ENCODE measurements around the gene SULT1A4.
"Not testable (repeated sequence)": the region's sequence is repeated elsewhere in the genome, so short reads cannot be mapped to it uniquely, and the experiment has no call there.

SULT1A4 gene

DNA sequence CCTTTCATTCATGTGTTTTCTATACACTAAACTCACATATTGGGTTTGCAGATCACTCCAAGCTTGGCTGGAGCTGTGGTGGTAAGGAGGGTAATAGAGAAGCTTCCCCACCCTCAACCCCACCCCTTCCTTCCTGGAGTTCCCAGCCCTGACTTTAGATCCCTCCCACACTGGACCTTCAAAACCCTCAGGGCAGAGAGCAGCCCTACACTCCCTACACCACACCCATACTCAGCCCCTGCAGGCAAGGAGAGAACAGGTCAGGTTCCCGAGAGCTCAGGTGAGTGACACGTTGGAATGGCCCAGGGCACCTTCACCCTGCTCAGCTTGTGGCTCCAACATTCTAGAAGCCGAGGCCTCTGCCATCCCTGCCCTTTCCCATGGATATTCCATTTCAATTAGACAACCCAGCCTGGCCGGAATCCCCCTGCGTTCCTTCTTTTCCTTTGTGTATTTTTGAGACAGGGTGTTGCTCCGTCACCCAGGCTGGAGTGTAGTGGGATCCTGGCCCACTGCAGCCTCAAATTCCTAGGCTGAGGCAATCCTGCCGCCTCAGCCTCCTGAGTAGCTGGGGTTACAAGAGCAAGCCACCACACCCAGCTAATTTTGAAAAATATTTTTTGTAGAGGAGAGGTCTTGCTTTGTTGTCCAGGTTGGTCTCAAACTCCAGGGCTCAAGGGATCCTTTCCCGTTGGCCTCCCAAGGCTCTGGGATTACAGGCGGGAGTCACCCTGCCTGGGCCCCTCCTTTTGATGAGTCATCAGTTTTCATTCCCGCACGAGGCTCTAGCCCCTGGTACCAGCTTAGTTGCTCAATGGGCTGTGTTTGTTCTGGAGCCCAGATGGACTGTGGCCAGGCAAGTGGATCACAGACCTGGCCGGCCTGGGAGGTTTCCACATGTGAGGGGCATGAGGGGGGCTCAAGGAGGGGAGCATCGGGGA, at the start of gene SULT1A4:
TSS of gene SULT1A4 (plus strand) at position 208 of the 941 bp plus-strand sequence. CDS start 1,473 bp downstream, outside the sequence.
- H3K27ac Mint-ChIP-seq = not testable (repeated sequence)

GRCh38 chr16:29423587-29423986, 36.1 kb upstream of the SULT1A4 start:
- not testable (repeated sequence) for H3K36me3 Mint-ChIP-seq (ENCODE audit: low read depth); H3K4me3 Mint-ChIP-seq; H3K27ac Mint-ChIP-seq; H3K27me3 Mint-ChIP-seq; H3K4me1 Mint-ChIP-seq (ENCODE audit: low read depth); H3K9me3 Mint-ChIP-seq

More for the DNA sequence above, at the start of gene SULT1A4:
- not testable (repeated sequence) for H3K27me3 Mint-ChIP-seq; H3K36me3 Mint-ChIP-seq (ENCODE audit: low read depth); H3K9me3 Mint-ChIP-seq; H3K4me3 Mint-ChIP-seq; H3K4me1 Mint-ChIP-seq (ENCODE audit: low read depth)

DNA sequence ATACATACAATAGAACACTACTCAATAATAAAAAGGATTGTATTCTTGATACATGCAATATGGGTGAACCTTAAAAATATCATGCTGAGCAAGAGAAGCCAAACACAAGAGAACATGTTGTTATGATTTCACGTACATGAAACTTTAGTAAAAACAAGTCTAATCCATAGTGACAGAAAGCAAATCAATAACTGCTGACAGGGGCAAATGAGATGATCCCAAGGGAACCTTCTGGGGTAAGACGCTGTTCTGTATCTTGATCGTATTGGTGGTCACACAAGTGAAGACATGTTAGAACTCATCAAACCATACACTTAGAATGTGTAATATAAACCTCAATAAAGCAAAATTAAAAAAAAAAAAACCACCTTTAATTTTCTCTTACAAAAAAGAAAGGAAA, 34.3 kb upstream of the SULT1A4 start:
- H3K27ac Mint-ChIP-seq; H3K4me3 Mint-ChIP-seq; H3K27me3 Mint-ChIP-seq; H3K9me3 Mint-ChIP-seq; H3K36me3 Mint-ChIP-seq (ENCODE audit: low read depth); H3K4me1 Mint-ChIP-seq (ENCODE audit: low read depth): not testable (repeated sequence)

DNA sequence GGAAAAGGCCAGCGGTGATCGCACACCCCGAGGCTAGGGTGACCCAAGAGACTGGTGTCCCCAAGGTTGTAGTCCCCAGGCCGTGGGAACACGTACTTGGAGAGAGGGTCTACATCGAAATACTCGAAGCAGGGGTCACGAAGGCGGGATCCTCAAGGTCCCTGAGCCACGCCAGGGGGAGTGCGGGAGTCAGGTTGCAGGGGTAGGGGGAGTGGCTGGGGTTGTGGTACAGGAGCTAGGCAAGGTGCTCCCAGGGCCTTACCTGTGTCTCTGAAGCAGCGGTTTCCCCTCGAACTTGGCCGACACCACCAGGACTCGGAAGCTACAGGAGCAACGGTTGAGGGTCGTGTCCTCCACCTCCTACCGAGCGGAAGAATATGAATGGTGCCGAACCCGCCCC, 6.0 kb upstream of the SULT1A4 start:
- not testable (repeated sequence) for H3K4me3 Mint-ChIP-seq; H3K9me3 Mint-ChIP-seq; H3K4me1 Mint-ChIP-seq (ENCODE audit: low read depth); H3K36me3 Mint-ChIP-seq (ENCODE audit: low read depth); H3K27me3 Mint-ChIP-seq; H3K27ac Mint-ChIP-seq

- H3K4me3 Mint-ChIP-seq; H3K27ac Mint-ChIP-seq; H3K9me3 Mint-ChIP-seq; H3K27me3 Mint-ChIP-seq; H3K36me3 Mint-ChIP-seq (ENCODE audit: low read depth); H3K4me1 Mint-ChIP-seq (ENCODE audit: low read depth): not testable (repeated sequence)
These were observed 5.4 kb upstream of the SULT1A4 start, which contains the start of the genes BOLA2 and SLX1B for GRCh38 chr16:29454269-29454668. BOLA2 (minus strand) TSS chr16:29454351; CDS start chr16:29454253, 98 bp downstream. SLX1B (plus strand) TSS chr16:29454533.

DNA sequence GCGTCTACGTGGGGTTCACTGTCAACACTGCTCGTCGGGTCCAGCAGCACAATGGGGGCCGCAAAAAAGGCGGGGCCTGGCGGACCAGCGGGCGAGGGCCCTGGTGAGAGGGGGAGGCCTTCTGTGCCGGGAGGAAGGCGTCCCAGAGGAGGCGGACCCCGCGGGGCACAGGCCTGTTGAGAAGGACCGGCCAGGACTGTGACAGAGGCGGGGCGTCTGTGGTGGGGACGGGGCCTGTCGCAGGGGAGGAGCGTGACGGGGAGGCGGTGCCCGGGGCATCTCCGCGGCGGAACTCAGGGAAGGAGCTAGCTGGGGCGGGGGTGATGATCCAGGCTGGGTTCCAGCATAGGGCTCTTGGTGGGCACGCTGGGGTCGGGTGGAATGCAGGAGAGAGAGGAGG, 4.9 kb upstream of the SULT1A4 start:
- H3K27ac Mint-ChIP-seq = not testable (repeated sequence)

GRCh38 chr16:29457660-29458059, 2.1 kb upstream of the SULT1A4 start:
- not testable (repeated sequence) for H3K4me1 Mint-ChIP-seq (ENCODE audit: low read depth); H3K27ac Mint-ChIP-seq; H3K4me3 Mint-ChIP-seq; H3K27me3 Mint-ChIP-seq; H3K9me3 Mint-ChIP-seq; H3K36me3 Mint-ChIP-seq (ENCODE audit: low read depth)

More for the DNA sequence above, 4.9 kb upstream of the SULT1A4 start:
- H3K36me3 Mint-ChIP-seq (ENCODE audit: low read depth); H3K4me3 Mint-ChIP-seq; H3K4me1 Mint-ChIP-seq (ENCODE audit: low read depth); H3K27me3 Mint-ChIP-seq; H3K9me3 Mint-ChIP-seq: not testable (repeated sequence)

DNA sequence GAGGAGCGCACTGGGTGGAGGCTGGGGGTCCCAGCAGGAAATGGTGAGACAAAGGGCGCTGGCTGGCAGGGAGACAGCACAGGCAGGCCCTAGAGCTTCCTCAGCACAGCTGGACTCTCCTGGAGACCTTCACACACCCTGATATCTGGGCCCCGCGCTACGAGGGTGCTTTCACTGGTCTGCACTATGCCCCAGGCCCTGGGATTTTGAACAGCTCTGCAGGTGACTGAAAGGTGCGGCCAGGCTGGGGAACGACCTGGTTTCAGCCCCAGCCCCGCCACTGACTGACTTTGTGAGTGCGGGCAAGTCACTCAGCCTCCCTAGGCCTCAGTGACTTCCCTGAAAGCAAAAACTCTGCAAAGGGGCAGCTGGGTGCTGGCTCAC, 926 bp downstream of the SULT1A4 start:
- H3K4me3 Mint-ChIP-seq; H3K9me3 Mint-ChIP-seq; H3K4me1 Mint-ChIP-seq (ENCODE audit: low read depth); H3K27ac Mint-ChIP-seq; H3K36me3 Mint-ChIP-seq (ENCODE audit: low read depth); H3K27me3 Mint-ChIP-seq: not testable (repeated sequence)

DNA sequence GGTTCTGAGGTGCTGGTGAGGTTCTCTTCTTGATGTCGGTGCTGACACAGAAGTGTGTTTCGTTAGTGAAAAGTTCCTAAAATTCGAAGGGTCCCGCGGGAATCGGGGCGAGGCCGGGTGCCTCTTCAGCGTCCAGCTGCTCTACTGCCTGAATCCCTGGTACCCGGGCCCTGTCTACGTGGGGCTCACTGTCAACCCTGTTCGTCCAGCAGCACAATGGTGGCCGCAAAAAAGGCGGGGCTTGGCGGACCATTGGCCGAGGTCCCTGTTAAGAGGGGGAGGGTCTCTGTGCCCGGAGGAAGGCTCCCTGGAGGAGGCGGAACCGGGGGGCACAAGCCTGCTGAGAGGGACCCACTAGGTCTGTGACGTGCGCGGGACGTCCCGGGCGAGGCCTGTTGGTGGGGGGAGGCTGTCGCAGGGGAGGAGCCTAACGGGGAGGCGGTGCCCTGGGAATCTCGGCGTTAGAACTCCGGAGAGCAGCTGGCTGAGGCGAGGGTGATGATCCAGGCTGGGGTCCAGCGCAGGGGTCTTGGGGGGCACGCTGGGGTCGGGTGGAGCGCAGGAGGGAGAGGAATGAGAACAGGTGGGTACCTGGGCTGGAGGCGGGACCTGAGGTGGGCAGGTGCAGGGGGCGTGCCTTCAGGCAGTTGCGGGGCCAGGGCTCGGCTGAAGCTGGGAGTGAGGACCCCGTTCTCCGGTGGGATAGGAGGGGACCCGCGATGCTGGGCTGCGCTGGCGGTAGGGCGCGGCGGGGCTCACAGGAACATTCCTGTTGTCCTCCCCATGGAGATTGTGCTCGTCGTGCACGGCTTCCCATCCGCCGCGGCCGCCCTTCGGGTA, 6.5 kb downstream of the SULT1A4 start:
- H3K27ac Mint-ChIP-seq; H3K4me3 Mint-ChIP-seq; H3K27me3 Mint-ChIP-seq; H3K36me3 Mint-ChIP-seq (ENCODE audit: low read depth); H3K9me3 Mint-ChIP-seq; H3K4me1 Mint-ChIP-seq (ENCODE audit: low read depth): not testable (repeated sequence)

GRCh38 chr16:29466904-29467303, 7.2 kb downstream of the SULT1A4 start:
- H3K9me3 Mint-ChIP-seq; H3K4me3 Mint-ChIP-seq; H3K27ac Mint-ChIP-seq; H3K36me3 Mint-ChIP-seq (ENCODE audit: low read depth); H3K27me3 Mint-ChIP-seq; H3K4me1 Mint-ChIP-seq (ENCODE audit: low read depth): not testable (repeated sequence)

DNA sequence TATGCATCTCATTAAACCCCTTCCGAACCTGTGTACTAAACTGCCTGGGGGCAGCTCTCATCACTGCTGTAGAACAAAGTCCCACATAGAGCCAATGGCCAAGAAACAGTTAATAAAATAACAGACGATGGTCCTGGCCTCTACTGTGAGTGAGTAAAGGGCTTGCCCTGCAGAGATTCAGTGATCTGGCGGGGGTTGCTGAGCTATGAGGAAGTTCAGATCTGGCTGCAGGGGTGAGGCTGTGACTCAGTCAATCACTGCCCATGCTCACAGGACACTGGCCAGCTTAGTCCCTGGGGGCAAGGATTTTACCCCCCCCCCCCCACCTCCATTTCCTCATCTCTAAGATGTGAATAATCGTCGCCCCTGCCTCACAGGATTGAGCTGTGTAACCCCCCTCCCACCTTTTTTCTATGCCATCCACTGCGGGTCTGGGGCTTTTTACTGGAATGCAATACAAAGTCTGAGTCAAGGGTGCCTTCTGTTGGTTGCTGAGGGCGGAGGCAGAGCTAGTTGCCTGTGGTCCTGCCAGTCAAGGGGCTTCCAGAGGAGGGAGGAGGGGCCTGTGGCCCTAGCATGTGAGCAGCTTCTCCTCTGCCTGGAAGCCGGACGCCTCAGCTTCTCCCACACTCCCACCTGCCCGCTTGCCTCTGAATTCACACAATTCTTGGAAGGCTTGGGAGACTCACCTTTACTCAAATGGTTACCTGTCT, 8.1 kb downstream of the SULT1A4 start:
- not testable (repeated sequence) for H3K4me3 Mint-ChIP-seq; H3K9me3 Mint-ChIP-seq; H3K27ac Mint-ChIP-seq; H3K4me1 Mint-ChIP-seq (ENCODE audit: low read depth); H3K36me3 Mint-ChIP-seq (ENCODE audit: low read depth); H3K27me3 Mint-ChIP-seq

DNA sequence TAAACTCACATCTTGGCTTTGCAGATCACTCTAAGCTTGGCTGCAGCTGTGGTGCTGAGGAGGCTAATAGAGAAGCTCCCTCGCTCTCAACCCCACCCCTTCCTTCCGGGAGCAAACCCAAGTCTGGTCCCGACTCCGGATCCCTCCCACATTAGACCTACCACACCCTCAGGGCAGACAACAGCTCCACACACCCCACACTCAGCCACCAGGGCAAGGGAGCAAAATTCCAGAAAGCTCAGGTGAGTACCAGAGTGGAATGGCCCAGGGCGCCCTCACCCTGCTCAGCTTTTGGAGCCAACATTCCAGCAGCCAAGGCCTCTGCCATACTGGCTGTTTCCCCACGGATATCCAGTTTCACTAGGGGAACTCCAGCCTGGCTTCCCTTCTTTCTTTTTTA, 9.9 kb downstream of the SULT1A4 start:
- not testable (repeated sequence) for H3K4me1 Mint-ChIP-seq (ENCODE audit: low read depth); H3K4me3 Mint-ChIP-seq; H3K27ac Mint-ChIP-seq; H3K36me3 Mint-ChIP-seq (ENCODE audit: low read depth); H3K9me3 Mint-ChIP-seq; H3K27me3 Mint-ChIP-seq

- H3K36me3 Mint-ChIP-seq (ENCODE audit: low read depth); H3K27me3 Mint-ChIP-seq; H3K9me3 Mint-ChIP-seq; H3K4me3 Mint-ChIP-seq; H3K4me1 Mint-ChIP-seq (ENCODE audit: low read depth); H3K27ac Mint-ChIP-seq: not testable (repeated sequence)
These were observed 12.4 kb downstream of the SULT1A4 start for GRCh38 chr16:29472065-29472464.

DNA sequence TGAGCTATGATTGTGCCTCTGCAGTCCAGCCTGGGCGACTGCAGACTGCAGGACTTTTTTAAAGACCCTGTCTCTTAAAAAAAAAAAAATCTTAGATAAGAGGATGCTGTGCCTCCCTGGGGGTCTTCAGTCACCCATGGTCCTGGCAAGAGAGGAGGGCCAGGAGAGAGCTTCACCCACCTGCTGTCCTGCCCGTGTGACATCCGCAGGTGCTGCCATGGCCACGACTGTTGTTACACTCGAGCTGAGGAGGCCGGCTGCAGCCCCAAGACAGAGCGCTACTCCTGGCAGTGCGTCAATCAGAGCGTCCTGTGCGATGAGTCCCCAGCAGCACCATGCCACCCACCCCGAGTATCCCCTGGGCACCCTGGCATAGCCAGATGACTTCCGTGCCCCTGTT, 22.6 kb downstream of the SULT1A4 start:
- not testable (repeated sequence) for H3K36me3 Mint-ChIP-seq (ENCODE audit: low read depth); H3K9me3 Mint-ChIP-seq; H3K4me3 Mint-ChIP-seq; H3K27ac Mint-ChIP-seq; H3K4me1 Mint-ChIP-seq (ENCODE audit: low read depth); H3K27me3 Mint-ChIP-seq

DNA sequence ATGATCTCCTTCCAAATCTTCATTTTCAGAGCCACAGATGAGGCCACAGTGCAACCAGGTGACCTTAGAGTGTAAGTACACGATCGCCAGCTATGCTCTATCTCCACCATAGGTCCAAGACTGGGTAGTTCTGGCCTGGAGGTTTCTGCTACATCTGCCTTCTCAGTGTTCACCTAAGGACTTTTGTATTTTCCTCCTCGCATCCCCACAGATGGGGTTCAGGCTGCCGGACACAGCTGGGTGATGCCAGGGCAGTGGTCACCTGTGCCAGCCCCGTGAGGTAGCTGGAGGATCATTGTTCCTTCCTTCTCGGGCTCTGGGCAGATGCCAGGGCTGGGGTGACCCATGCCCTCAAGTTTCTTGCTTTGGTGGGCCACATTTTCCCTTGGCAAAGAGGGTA, 46.6 kb downstream of the SULT1A4 start, which contains the start of gene NPIPB12:
TSS of gene NPIPB12 (minus strand) at position 101 of the 400 bp plus-strand sequence.
- H3K36me3 Mint-ChIP-seq (ENCODE audit: low read depth); H3K27me3 Mint-ChIP-seq; H3K4me1 Mint-ChIP-seq (ENCODE audit: low read depth); H3K27ac Mint-ChIP-seq; H3K9me3 Mint-ChIP-seq; H3K4me3 Mint-ChIP-seq: not testable (repeated sequence)
